ENCODE results near the gene RNF152. TPM values are rescaled to one million over a fixed set of nuclear protein-coding genes. Genes with fewer than 3 reads are reported as not detected.

The RNF152 gene
- 31.6 and 35.8 TPM in 2 replicates for total RNA-seq

GRCh38 chr18:61892683-61893308 is at the start of gene RNF152:
RNF152 (minus strand) TSS chr18:61893007; CDS start chr18:61816463, 76,544 bp downstream.

Data from tracheal epithelial cell (primary cell).